ENCODE data around the gene DVL1. TPM values are rescaled to one million over a fixed set of nuclear protein-coding genes. Genes with fewer than 3 reads are reported as not detected.

The DVL1 gene
- total and polyA plus RNA-seq, 9 of the 15 experiments (the other 6 are each of a cell fraction or from before 2014, with no cell fraction given) = 0.62 to 135 (median 24.3) TPM

DNA sequence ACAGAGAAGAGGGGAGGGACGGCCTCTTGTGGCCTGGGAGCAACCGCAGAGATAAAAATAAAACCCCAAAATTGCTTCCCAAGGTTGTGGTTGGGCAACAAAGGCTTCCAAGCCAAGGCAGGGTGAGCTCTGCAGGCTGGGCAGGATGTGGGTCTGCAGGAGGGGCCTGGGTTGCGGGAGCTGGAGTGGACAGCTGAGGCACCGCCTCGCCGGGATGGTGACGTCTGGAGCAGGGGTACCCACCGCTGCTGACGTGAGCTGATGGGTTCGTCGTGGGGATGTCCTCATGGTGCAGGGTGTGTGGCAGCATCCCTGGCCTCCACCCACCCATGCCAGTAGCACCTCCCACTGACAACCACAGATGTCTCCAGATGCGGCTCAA is 22.1 kb upstream of the DVL1 start:
- intact Hi-C loops (cut with micrococcal nuclease) (loop anchor here (10.0 kb wide), 1 partner anchor 133 kb away; no protein-coding TSS in a partner anchor), in situ Hi-C loops (cut with MboI) (no loop called here)
- H3K9me1 ChIP-seq (ENCODE audit: control insufficient read depth, insufficient read depth, low read length) = peaks cover 6% of the 10 kb centered on the region
- H3K27me3 ChIP-seq (ENCODE audit: control insufficient read depth in 2 of 2, insufficient read depth in 2 of 2, low read length in 2 of 2) = no peaks in the 10 kb centered on the region
- FAIRE-seq (no peak), DNase-seq (ENCODE audit: extremely low read depth in 1 of 4, low spot score in 3 of 4) (no peak), ATAC-seq (no peak)
- peaks cover 31% of the 10 kb centered on the region for H3K79me2 ChIP-seq (ENCODE audit: control insufficient read depth, insufficient read depth, low read length)
- peaks cover 13 to 50% of the 10 kb centered on the region in 2 experiments for H3K4me1 ChIP-seq (replicated peaks in 1 of 2; ENCODE audit: control insufficient read depth in 2 of 2, insufficient read depth in 2 of 2, low read length in 2 of 2)
- H3K4me2 ChIP-seq (ENCODE audit: insufficient read depth, low read length) = no peak overlapping the region
- H2AFZ ChIP-seq (ENCODE audit: low read depth, low read length) = no peak overlapping the region
- TF ChIP-seq ZBTB1 (CRISPR knock-in tag; IDR thresholded peaks at IDR 0.05; ENCODE audit: borderline replicate concordance, low read depth) (0 out of 2 replicates have a peak, but pooled peaks have one; percentile 23), POLR2A (conservative IDR thresholded peaks at IDR 0.05) (peak; percentile 34; the same call in 1 of the 2 replicates), DACH1 (IDR thresholded peaks at IDR 0.05; ENCODE audit: partially characterized antibody) (no peak), GABPB1 (CRISPR knock-in tag; IDR thresholded peaks at IDR 0.05) (0 out of 2 replicates have a peak, but pooled peaks have one; percentile 12), EP300 (IDR thresholded peaks at IDR 0.05; ENCODE audit: low read length) (no peak), RBM14 (IDR thresholded peaks at IDR 0.05; ENCODE audit: borderline replicate concordance, insufficient read depth, low read depth, low read length) (0 out of 2 replicates have a peak, but pooled peaks have one; percentile 22), LCOR (CRISPR knock-in tag; IDR thresholded peaks at IDR 0.05) (peak; percentile 67; the same call in 1 of the 2 replicates)
- TF ChIP-seq, protein P1, sequence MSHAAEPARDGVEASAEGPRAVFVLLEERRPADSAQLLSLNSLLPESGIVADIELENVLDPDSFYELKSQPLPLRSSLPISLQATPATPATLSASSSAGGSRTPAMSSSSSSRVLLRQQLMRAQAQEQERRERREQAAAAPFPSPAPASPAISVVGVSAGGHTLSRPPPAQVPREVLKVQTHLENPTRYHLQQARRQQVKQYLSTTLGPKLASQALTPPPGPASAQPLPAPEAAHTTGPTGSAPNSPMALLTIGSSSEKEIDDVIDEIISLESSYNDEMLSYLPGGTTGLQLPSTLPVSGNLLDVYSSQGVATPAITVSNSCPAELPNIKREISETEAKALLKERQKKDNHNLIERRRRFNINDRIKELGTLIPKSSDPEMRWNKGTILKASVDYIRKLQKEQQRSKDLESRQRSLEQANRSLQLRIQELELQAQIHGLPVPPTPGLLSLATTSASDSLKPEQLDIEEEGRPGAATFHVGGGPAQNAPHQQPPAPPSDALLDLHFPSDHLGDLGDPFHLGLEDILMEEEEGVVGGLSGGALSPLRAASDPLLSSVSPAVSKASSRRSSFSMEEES (CRISPR knock-in tag; IDR thresholded peaks at IDR 0.05) = no peak
- TF ChIP-seq, protein P2, sequence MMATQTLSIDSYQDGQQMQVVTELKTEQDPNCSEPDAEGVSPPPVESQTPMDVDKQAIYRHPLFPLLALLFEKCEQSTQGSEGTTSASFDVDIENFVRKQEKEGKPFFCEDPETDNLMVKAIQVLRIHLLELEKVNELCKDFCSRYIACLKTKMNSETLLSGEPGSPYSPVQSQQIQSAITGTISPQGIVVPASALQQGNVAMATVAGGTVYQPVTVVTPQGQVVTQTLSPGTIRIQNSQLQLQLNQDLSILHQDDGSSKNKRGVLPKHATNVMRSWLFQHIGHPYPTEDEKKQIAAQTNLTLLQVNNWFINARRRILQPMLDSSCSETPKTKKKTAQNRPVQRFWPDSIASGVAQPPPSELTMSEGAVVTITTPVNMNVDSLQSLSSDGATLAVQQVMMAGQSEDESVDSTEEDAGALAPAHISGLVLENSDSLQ (IDR thresholded peaks at IDR 0.05) = no peak
- TF ChIP-seq, protein P3, sequence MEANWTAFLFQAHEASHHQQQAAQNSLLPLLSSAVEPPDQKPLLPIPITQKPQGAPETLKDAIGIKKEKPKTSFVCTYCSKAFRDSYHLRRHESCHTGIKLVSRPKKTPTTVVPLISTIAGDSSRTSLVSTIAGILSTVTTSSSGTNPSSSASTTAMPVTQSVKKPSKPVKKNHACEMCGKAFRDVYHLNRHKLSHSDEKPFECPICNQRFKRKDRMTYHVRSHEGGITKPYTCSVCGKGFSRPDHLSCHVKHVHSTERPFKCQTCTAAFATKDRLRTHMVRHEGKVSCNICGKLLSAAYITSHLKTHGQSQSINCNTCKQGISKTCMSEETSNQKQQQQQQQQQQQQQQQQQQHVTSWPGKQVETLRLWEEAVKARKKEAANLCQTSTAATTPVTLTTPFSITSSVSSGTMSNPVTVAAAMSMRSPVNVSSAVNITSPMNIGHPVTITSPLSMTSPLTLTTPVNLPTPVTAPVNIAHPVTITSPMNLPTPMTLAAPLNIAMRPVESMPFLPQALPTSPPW (CRISPR knock-in tag; IDR thresholded peaks at IDR 0.05) = peak; percentile 1; the same call in 1 of the 2 replicates
- POLR2A ChIA-PET = interaction anchor here (0.7 to 1.8 kb wide), 8 partner anchors 14 to 75 kb away, joined by 3 to 6 read pairs (median 3); partner anchors contain the start of gene CCNL2
- BruUV-seq (replicated peaks) = no TSS peak
- H3K4me3 ChIP-seq = no peak overlapping the region
- H4K20me1 ChIP-seq (replicated peaks; ENCODE audit: control insufficient read depth, insufficient read depth, low read length) = peaks cover 7% of the 10 kb centered on the region; the same call in 1 of the 2 replicates
- no peak overlapping the region for H3K27ac ChIP-seq (ENCODE audit: extremely low read depth, low read depth, low read length)
- peak overlapping the region in 1 of 2 experiments; percentile 79; a peak in 2 of 4 replicates for H3K9ac ChIP-seq (ENCODE audit: insufficient read depth in 1 of 2, low read depth in 2 of 2, low read length in 2 of 2)
- H3K9me3 ChIP-seq (replicated peaks; ENCODE audit: control insufficient read depth, insufficient read depth, low read depth, low read length) = peaks cover 4% of the 10 kb centered on the region
- 80% methylated on average over 10 of the region's 12 CpGs for WGBS (ENCODE audit: insufficient coverage, low coverage, missing lambda C conversion rate)
- CTCF ChIA-PET (ENCODE audit: low intra/inter-chr PET ratio) = no interaction called here
- peaks cover 26% of the 10 kb centered on the region for H3K36me3 ChIP-seq (ENCODE audit: control insufficient read depth, insufficient read depth, low read length)
